Fibroblast of villous mesenchyme (primary cell): ENCODE measurements around the gene ERBB4. TPM values are rescaled to one million over a fixed set of nuclear protein-coding genes. Genes with fewer than 3 reads are reported as not detected.
"Not testable (repeated sequence)": the region's sequence is repeated elsewhere in the genome, so short reads cannot be mapped to it uniquely, and the experiment has no call there.

Source experiments
- DNase-seq: peaks from one replicate; pipeline ENCODE4 v3.0.0-alpha.2; 2010; ENCODE audit warnings: low read depth
- H3K4me3 ChIP-seq: 2 replicates; pipeline ENCODE4 v1.5.1; 2011; ENCODE audit warnings: low read depth, mild to moderate bottlenecking, low read length
- total RNA-seq: library from RNA; depleted of rRNA; stranded (reverse); fragments of >200 nt; gene quantifications from 2 replicates; pipeline ENCODE4 v1.2.3, GENCODE V29; 2012
- TF ChIP-seq, protein P1 (sequence below): IDR thresholded peaks from 2 replicates; pipeline ENCODE4 v1.5.1; 2012; ENCODE audit warnings: low read depth, mild to moderate bottlenecking, low read length; ENCODE audit not compliant: insufficient read depth

Gene ERBB4
- total RNA-seq, 1 donor: under 0.01 TPM

DNA sequence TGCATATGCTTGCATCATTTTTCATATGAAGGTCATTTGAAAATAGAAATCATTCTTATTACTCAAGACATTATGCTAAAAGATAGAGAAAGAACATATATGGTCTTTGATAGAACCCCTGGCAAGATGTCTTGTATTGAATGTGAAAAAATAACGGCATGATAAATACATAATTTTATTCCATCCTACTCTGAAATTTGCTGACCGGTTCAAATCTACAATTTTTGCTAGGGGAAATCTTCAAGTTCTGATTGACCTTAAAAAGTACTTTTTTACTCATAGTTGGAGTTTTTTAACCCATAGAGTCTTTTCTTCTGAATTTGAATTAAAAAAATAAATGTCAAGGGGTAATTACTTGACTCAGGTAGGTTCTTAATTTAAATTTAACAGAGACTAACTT, 920.8 kb downstream of the ERBB4 start:
- TF ChIP-seq, protein P1, sequence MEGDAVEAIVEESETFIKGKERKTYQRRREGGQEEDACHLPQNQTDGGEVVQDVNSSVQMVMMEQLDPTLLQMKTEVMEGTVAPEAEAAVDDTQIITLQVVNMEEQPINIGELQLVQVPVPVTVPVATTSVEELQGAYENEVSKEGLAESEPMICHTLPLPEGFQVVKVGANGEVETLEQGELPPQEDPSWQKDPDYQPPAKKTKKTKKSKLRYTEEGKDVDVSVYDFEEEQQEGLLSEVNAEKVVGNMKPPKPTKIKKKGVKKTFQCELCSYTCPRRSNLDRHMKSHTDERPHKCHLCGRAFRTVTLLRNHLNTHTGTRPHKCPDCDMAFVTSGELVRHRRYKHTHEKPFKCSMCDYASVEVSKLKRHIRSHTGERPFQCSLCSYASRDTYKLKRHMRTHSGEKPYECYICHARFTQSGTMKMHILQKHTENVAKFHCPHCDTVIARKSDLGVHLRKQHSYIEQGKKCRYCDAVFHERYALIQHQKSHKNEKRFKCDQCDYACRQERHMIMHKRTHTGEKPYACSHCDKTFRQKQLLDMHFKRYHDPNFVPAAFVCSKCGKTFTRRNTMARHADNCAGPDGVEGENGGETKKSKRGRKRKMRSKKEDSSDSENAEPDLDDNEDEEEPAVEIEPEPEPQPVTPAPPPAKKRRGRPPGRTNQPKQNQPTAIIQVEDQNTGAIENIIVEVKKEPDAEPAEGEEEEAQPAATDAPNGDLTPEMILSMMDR: no peak
- no peak overlapping the region for H3K4me3 ChIP-seq
- DNase-seq: no peak

DNA sequence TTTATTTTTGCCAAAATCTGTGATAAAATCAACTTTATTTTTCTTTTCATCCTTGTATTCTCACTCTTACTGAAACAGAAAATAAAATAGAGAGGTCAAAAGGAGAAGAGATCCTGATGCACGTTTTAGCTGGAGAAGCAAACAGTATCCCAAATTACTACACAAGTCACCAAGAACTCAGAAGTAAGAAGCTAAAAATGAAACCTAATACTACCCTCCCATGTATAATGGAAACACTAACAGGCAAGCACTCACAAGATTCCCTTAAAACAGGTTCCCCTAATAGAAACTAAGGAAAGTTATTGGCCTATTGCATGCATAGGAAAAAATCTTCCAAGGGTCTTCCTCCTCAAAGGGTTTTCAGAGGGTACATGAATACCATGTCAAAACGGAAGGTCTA, 927.0 kb downstream of the ERBB4 start:
- no peak for DNase-seq
- H3K4me3 ChIP-seq: peak overlapping the region; percentile 43
- TF ChIP-seq, protein P1: no peak

DNA sequence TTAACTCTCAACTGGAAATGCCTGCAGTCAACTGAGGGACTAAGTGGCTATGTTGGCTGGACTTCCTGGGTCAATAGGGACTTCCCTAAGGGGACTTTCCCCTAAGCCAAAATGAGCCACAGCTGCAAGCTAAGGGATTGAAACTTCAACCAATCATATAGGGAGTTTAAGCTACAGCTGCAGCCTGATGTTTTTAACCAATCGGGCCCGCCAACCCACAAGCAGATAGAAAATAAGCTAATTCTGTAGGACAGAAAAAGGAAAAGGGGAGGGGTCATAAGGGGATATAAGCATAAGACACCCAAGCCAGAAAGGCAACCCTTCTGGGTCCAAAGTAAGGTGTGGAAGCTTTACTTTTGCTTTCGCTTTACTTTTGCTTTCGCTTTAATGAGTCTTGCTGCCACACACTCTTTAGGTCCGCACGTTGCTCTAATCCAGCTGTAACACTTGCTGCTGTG, 927.5 kb downstream of the ERBB4 start:
- peak overlapping the region; percentile 43 for H3K4me3 ChIP-seq
- TF ChIP-seq, protein P1: no peak
- peak; percentile 4 for DNase-seq

DNA sequence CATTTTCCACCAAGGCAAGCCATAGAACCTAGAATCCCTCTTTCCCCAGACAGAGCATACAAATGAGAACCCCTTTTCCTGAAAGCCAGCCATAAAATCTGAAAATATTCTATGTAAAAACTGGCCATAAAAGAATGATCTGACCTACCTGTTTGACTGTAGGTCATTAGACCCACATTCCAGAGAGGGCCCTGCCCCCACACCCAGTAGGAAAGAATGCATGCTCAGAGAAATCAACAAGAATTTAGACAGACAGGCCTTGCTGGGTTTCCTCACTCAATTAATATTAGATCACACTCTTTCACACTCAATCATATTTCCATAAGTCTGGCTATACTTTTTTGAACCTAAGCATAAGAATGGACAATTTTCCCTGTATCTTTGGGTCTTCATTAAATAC, 929.5 kb downstream of the ERBB4 start:
- H3K4me3 ChIP-seq: no peak overlapping the region

DNA sequence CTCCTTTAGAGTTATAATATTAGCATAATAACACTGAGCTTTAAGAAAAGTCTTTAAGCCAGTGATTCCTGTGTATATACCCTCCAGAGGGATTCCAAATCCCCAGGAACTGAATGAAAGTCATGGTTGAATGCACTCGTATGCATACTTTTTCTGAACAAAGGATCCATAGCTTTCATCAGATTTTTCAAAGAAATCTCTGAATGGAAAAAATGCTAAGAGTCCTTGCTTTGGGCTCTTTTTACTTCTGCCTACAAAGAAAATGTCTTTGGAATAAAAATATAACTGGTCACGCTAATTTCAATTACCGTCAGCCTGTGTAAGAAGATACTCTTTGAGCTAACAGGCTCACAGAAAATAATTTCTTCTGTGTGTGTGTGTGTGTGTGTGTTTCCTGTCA, 939.5 kb downstream of the ERBB4 start:
- DNase-seq: no peak
- TF ChIP-seq, protein P1: no peak
- no peak overlapping the region for H3K4me3 ChIP-seq

More for the DNA sequence above, 929.5 kb downstream of the ERBB4 start:
- TF ChIP-seq, protein P1: no peak
- no peak for DNase-seq

DNA sequence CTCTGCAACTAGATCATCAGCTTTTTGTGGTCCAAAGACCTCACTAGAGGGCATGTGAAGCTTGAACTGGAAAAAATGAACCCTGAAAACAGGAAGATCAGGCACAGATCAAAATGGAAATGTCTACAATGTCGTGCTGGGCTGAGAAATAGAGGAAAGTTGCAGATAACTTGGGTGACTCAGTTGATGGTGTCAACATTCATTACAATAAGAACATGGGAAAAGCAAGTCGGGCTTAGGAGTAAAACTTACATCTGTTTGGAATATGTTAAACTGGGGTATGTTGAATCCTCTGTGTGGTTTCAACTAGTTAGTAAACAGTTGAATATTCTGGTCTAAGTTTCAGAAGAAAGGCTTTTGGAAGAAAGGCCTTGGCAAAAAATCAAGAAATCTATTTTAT, 940.4 kb downstream of the ERBB4 start:
- TF ChIP-seq, protein P1: no peak
- no peak for DNase-seq
- H3K4me3 ChIP-seq: no peak overlapping the region

DNA sequence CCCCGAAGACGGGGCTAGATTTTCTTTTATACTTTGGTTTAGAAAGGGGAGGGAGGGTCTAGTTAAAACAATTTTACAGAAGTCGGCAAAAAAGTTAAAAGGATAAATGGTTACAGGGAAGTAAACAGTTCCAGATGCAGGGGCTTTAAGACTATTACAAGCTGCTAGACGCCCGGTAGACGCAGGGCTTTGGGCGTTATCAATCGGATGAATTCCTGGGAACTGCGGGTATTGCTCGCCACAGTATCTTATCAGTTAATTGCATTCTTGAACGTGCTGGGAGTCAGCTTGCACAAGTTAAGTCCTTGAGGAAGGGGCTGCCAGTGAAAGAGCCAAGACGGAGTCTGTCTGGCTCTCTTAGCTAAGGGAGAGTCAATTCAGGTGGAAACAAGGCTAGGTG, 946.6 kb downstream of the ERBB4 start:
- not testable (repeated sequence) for H3K4me3 ChIP-seq, DNase-seq
